Neuronal stem cell (in vitro differentiated cells): ENCODE results near the gene ADCYAP1.
"Not testable (repeated sequence)": the region's sequence is repeated elsewhere in the genome, so short reads cannot be mapped to it uniquely, and the experiment has no call there.

Experiments used
- DNase-seq: peaks from one replicate; pipeline ENCODE4 v3.0.0-alpha.2; 2013; ENCODE audit warnings: low spot score
- H2AFZ ChIP-seq: one replicate; pipeline ENCODE4 v1.6.1; 2013; ENCODE audit warnings: mild to moderate bottlenecking, low read length, inconsistent platforms
- H2AK5ac ChIP-seq: 2 replicates; pipeline ENCODE4 v1.6.1; 2013; ENCODE audit warnings: low read depth, mild to moderate bottlenecking, inconsistent platforms, low read length, moderate library complexity, mixed read lengths
- H2BK120ac ChIP-seq: 2 replicates; pipeline ENCODE4 v1.6.1; 2013; ENCODE audit warnings: low read depth, mild to moderate bottlenecking, inconsistent platforms, low read length, moderate library complexity, mixed read lengths
- H2BK12ac ChIP-seq: one replicate; pipeline ENCODE4 v1.6.1; 2013; ENCODE audit warnings: low read length, inconsistent platforms
- H2BK15ac ChIP-seq: 2 replicates; pipeline ENCODE4 v1.6.1; 2013; ENCODE audit warnings: mild to moderate bottlenecking, low read length, inconsistent platforms, mixed read lengths
- H2BK5ac ChIP-seq: one replicate; pipeline ENCODE4 v1.6.1; 2013; ENCODE audit warnings: inconsistent platforms, mild to moderate bottlenecking, low read length, moderate library complexity
- H3K14ac ChIP-seq: one replicate; pipeline ENCODE4 v1.6.1; 2013; ENCODE audit warnings: low read length, inconsistent platforms
- H3K18ac ChIP-seq: 2 replicates; pipeline ENCODE4 v1.6.1; 2013; ENCODE audit warnings: low read length, inconsistent platforms
- H3K23ac ChIP-seq: 2 replicates; pipeline ENCODE4 v1.6.1; 2013; ENCODE audit warnings: low read depth, mild to moderate bottlenecking, mixed read lengths, low read length, inconsistent platforms; ENCODE audit not compliant: poor library complexity
- H3K27ac ChIP-seq: replicated peaks from 3 replicates; pipeline ENCODE4 v1.5.1; 2013; ENCODE audit warnings: low read length, inconsistent platforms
- H3K27me3 ChIP-seq, 3 experiments: 2 replicates each; pipeline ENCODE4 v1.6.1; 2013; ENCODE audit warnings: low read length in 3 of 3, mild to moderate bottlenecking in 2 of 3, inconsistent platforms in 1 of 3, low read depth in 1 of 3, mixed read lengths in 1 of 3, moderate library complexity in 1 of 3; ENCODE audit not compliant: control insufficient read depth in 3 of 3, insufficient read depth in 3 of 3
- H3K36me3 ChIP-seq, 2 donors: replicated peaks in 1 of 2; 2 replicates each; pipeline ENCODE4 v1.6.1; 2013; ENCODE audit warnings: low read length in 2 of 2; ENCODE audit not compliant: control insufficient read depth in 2 of 2, insufficient read depth in 2 of 2
- H3K4ac ChIP-seq: 2 replicates; pipeline ENCODE4 v1.6.1; 2013; ENCODE audit warnings: inconsistent platforms, mild to moderate bottlenecking, low read length, moderate library complexity
- H3K4me1 ChIP-seq, 2 donors: 1 replicate in 1 of 2; 2 replicates in 1 of 2; pipeline ENCODE4 v1.6.1; 2013; ENCODE audit warnings: low read length in 2 of 2, low read depth in 1 of 2; ENCODE audit not compliant: control insufficient read depth in 2 of 2, insufficient read depth in 1 of 2
- H3K4me2 ChIP-seq: one replicate; pipeline ENCODE4 v1.6.1; 2013; ENCODE audit warnings: mild to moderate bottlenecking, low read length, inconsistent platforms; ENCODE audit not compliant: insufficient read depth, poor library complexity, severe bottlenecking
- H3K4me3 ChIP-seq, 2 donors: 2 replicates each; pipeline ENCODE4 v1.5.1; 2013; ENCODE audit warnings: low read length in 2 of 2, mild to moderate bottlenecking in 2 of 2, inconsistent platforms in 1 of 2, moderate library complexity in 1 of 2
- H3K79me1 ChIP-seq: one replicate; pipeline ENCODE4 v1.6.1; 2013; ENCODE audit warnings: low read depth, mild to moderate bottlenecking, inconsistent platforms, low read length, moderate library complexity
- H3K9ac ChIP-seq: one replicate; pipeline ENCODE4 v1.6.1; 2013; ENCODE audit warnings: mild to moderate bottlenecking, low read depth, low read length, inconsistent platforms; ENCODE audit not compliant: poor library complexity
- H3K9me3 ChIP-seq, 2 donors: replicated peaks in 1 of 2; 2 replicates each; pipeline versions ENCODE3 to v1.6.1; 2013; ENCODE audit warnings: low read length in 2 of 2, mild to moderate bottlenecking in 2 of 2, inconsistent platforms in 1 of 2, low read depth in 1 of 2, mixed read lengths in 1 of 2, moderate library complexity in 1 of 2; ENCODE audit not compliant: control insufficient read depth in 2 of 2, insufficient read depth in 1 of 2
- H4K8ac ChIP-seq: one replicate; pipeline ENCODE4 v1.6.1; 2013; ENCODE audit warnings: low read depth, mild to moderate bottlenecking, inconsistent platforms, low read length, moderate library complexity
- H4K91ac ChIP-seq: one replicate; pipeline ENCODE4 v1.6.1; 2013; ENCODE audit warnings: low read length, low read depth, mild to moderate bottlenecking, inconsistent platforms; ENCODE audit not compliant: poor library complexity
- WGBS, 2 donors: extraction: QIAGEN DNeasy Blood & Tissue Kit; methylation state at CpG; one replicate each; pipeline ENCODE4 v1.1.7; 2013; ENCODE audit warnings: missing lambda C conversion rate in 2 of 2, mixed read lengths in 1 of 2; ENCODE audit not compliant: insufficient read length in 2 of 2, insufficient replicate concordance in 1 of 2; ENCODE audit errors: extremely low coverage in 2 of 2; 5-methylcytosine and 5-hydroxymethylcytosine counted together

ADCYAP1 gene

GRCh38 chr18:873426-873825, 31.2 kb upstream of the ADCYAP1 start:
- not testable (repeated sequence) for H2AFZ ChIP-seq, H4K8ac ChIP-seq, H3K4me1 ChIP-seq, DNase-seq, H4K91ac ChIP-seq, H3K14ac ChIP-seq, H3K27ac ChIP-seq, H3K79me1 ChIP-seq, H3K4ac ChIP-seq, H2BK15ac ChIP-seq, H3K4me2 ChIP-seq, H3K27me3 ChIP-seq, H2BK120ac ChIP-seq, H3K9ac ChIP-seq, H2BK5ac ChIP-seq, H2AK5ac ChIP-seq, H2BK12ac ChIP-seq, H3K18ac ChIP-seq, H3K9me3 ChIP-seq, H3K4me3 ChIP-seq, H3K36me3 ChIP-seq, H3K23ac ChIP-seq
- no CpG with 5 or more reads among the region's 3 CpGs for WGBS, 2 donors

GRCh38 chr18:875912-876311, 28.8 kb upstream of the ADCYAP1 start:
- H3K9me3 ChIP-seq: peaks cover 0 to 2% of the 10 kb centered on the region in 2 donors
- no peak overlapping the region for H3K23ac ChIP-seq
- H3K27ac ChIP-seq: no peak overlapping the region
- no peak overlapping the region for H2BK120ac ChIP-seq
- DNase-seq: no peak
- H3K4me1 ChIP-seq: no peaks in the 10 kb centered on the region
- H2BK5ac ChIP-seq: no peak overlapping the region
- H3K18ac ChIP-seq: no peak overlapping the region
- no peak overlapping the region for H3K4me2 ChIP-seq
- H4K91ac ChIP-seq: no peak overlapping the region
- H2BK12ac ChIP-seq: no peak overlapping the region
- no peaks in the 10 kb centered on the region for H3K79me1 ChIP-seq
- no peak overlapping the region for H3K4me3 ChIP-seq
- H2BK15ac ChIP-seq: no peak overlapping the region
- H2AK5ac ChIP-seq: no peak overlapping the region
- H3K14ac ChIP-seq: no peak overlapping the region
- no peak overlapping the region for H3K4ac ChIP-seq
- no peak overlapping the region for H4K8ac ChIP-seq
- H3K9ac ChIP-seq: no peak overlapping the region
- no peaks in the 10 kb centered on the region for H3K36me3 ChIP-seq
- no peak overlapping the region for H2AFZ ChIP-seq
- no peaks in the 10 kb centered on the region for H3K27me3 ChIP-seq

DNA sequence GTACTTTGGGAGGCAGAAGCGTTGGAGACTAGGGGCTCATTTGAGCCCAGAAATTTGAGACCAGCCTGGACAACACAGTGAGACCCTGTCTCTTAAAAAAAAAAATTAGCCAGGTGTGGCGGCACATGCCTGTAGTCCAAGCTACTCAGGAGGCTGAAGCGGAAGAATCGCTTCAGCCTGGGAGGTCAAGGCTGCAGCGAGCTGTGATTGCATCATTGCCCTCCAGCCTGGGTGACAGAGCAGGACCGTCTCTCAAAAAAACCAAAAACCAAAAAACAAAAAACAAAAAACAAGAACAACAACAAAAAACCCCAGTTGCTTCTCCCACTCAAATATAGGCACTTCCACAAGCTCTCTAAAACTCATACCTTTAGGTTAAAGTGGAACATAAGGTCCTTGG, 27.4 kb upstream of the ADCYAP1 start:
- no CpG with 5 or more reads among the region's 6 CpGs for WGBS, 2 donors
- no peak overlapping the region for H3K18ac ChIP-seq

DNA sequence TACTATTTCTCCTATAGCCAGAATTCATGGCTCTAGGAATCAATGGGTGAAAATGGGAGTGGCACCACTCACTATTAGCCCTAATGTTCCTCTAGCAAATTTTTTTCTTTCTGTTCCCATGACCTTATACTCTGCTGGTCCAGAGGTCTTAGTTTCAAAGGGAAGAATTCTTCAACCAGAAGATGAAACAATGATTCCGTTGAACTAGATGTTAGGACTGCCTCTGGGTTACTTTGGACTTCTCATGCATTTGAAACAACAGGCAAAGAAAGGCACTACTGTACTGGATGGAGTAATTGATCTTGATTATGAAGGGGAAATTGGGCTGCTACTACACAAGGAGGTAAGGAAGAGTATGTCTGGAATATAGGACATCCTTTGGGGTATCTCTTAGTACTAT, 18.6 kb upstream of the ADCYAP1 start:
- Histone ChIP-seq H3K14ac (no peak overlapping the region), H3K79me1 (no peaks in the 10 kb centered on the region), H2AK5ac (no peak overlapping the region), H4K8ac (no peak overlapping the region), H3K9me3 (no peaks in the 10 kb centered on the region), H3K18ac (no peak overlapping the region), H4K91ac (no peak overlapping the region), H3K4me1 (no peaks in the 10 kb centered on the region), H2BK120ac (no peak overlapping the region), H2BK12ac (no peak overlapping the region), H2BK5ac (no peak overlapping the region), H3K23ac (no peak overlapping the region), H2BK15ac (no peak overlapping the region), H3K9ac (no peak overlapping the region), H3K27me3 (peaks cover 0 to 4% (median 0%) of the 10 kb centered on the region in 3 experiments), H2AFZ (no peak overlapping the region), H3K36me3 (no peaks in the 10 kb centered on the region), H3K4me2 (no peak overlapping the region), H3K4ac (no peak overlapping the region), H3K27ac (no peak overlapping the region), H3K4me3 (no peak overlapping the region)
- WGBS, 2 donors: no CpG with 5 or more reads among the region's 1 CpG
- DNase-seq: no peak

More for the DNA sequence above, 27.4 kb upstream of the ADCYAP1 start:
- no peaks in the 10 kb centered on the region for H3K27me3 ChIP-seq
- H3K27ac ChIP-seq: no peak overlapping the region
- no peak overlapping the region for H3K23ac ChIP-seq
- H3K14ac ChIP-seq: no peak overlapping the region
- H2BK120ac ChIP-seq: no peak overlapping the region
- no peak overlapping the region for H4K8ac ChIP-seq
- H4K91ac ChIP-seq: no peak overlapping the region
- DNase-seq: no peak
- peaks cover 0 to 2% of the 10 kb centered on the region in 2 donors for H3K9me3 ChIP-seq
- H2BK15ac ChIP-seq: no peak overlapping the region
- no peak overlapping the region for H2BK12ac ChIP-seq
- no peak overlapping the region for H2AK5ac ChIP-seq
- H3K4me3 ChIP-seq: no peak overlapping the region
- no peaks in the 10 kb centered on the region for H3K4me1 ChIP-seq
- H3K79me1 ChIP-seq: no peaks in the 10 kb centered on the region
- no peak overlapping the region for H2AFZ ChIP-seq
- H2BK5ac ChIP-seq: no peak overlapping the region
- H3K9ac ChIP-seq: no peak overlapping the region
- H3K4ac ChIP-seq: no peak overlapping the region
- H3K36me3 ChIP-seq: no peaks in the 10 kb centered on the region
- no peak overlapping the region for H3K4me2 ChIP-seq
